ENCODE data around the gene ZNF578. TPM values are rescaled to one million over a fixed set of nuclear protein-coding genes. Genes with fewer than 3 reads are reported as not detected.
"Not testable (repeated sequence)": the region's sequence is repeated elsewhere in the genome, so short reads cannot be mapped to it uniquely, and the experiment has no call there.

Gene ZNF578
- polyA plus RNA-seq, 12 donors, result 2.3 to 5.4 (median 3.1) TPM; not detected in 2

DNA sequence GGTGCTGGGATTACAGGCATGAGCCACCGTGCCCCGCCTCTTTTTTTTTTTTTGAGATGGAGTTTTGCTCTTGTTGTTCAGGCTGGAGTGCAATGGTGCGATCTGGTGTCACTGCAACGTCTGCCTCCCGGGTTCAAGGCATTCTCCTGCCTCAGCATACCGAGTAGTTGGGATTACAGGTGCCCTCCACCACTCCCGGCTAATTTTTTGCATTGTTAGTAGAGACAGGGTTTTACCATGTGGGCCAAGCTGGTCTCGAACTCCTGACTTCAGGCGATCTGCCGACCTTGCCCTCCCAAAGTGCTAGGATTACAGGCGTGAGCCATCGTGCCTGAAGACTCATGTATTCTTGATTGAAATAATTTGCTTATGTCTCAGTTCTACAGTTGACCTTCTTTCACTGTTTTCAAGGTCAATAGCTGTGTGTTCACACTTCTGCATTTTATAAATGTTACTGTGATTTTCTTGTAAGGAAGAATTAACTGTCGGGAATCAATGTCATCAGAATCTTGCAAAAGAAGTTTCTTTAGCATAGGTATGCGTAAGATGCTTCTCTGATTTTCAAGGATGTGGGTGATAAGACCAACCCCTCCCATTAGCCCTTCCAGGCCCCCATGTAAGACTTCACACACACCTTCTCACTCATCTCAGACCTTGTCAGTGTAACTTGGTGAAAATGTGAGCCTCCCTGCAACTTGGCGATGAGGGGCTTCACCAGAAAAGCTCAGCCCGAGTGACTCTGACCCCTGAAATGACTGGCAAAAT is 104.1 kb downstream of the ZNF578 start:
- no peak for DNase-seq

DNA sequence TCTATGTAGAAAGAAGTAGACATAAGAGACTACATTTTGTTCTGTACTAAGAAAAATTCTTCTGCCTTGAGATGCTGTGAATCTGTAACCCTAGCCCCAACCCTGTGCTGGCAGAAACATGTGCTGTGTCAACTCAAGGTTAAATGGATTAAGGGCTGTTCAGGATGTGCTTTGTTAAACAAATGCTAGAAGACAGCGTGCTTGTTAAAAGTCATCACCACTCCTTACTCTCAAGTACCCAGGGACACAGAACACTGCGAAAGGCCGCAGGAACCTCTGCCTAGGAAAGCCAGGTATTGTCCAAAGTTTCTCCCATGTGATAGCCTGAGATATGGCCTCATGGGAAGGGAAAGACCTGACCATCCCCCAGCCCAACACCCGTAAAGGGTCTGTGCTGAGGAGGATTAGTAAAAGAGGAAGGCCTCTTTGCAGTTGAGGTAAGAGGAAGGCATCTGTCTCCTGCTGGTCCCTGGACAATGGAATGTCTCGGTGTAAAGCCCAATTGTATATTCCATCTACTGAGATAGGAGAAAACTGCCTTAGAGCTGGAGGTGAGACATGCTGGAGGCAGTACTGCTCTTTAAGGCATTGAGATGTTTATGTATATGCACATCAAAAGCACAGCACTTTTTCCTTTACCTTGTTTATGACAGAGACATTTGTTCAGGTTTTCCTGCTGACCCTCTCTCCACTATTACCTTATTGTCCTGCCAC is 105.5 kb downstream of the ZNF578 start:
- DNase-seq, result not testable (repeated sequence)

- not testable (repeated sequence) for DNase-seq
Observed at GRCh38 chr19:52561611-52562010, 108.3 kb downstream of the ZNF578 start.

Other genes starting within 250 kb of the ZNF578 start
- 10 to 100 TPM in 11 of 12 donors, not detected in 1; 11.6 to 20.0 (median 13.7) TPM for gene ZNF766, start 184.0 kb upstream of the ZNF578 start, polyA plus RNA-seq (ENCODE audit: insufficient read length in 12 of 12)
- gene ZNF480, start 156.4 kb upstream of the ZNF578 start, polyA plus RNA-seq (ENCODE audit: insufficient read length in 12 of 12), result 10 to 100 TPM in 6 of 12 donors, 1 to 10 TPM in 5, not detected in 1; 9.1 to 15.8 (median 10.1) TPM
- gene ZNF610, start 117.3 kb upstream of the ZNF578 start, polyA plus RNA-seq (ENCODE audit: insufficient read length in 12 of 12), result 1 to 10 TPM in 10 of 12 donors, not detected in 2; 3.9 to 8.8 (median 5.3) TPM
- 10 to 100 TPM in 10 of 12 donors, 1 to 10 TPM in 1, not detected in 1; 9.0 to 20.2 (median 15.7) TPM for gene ZNF880, start 83.6 kb upstream of the ZNF578 start, polyA plus RNA-seq (ENCODE audit: insufficient read length in 12 of 12)
- gene ZNF528, start 55.7 kb upstream of the ZNF578 start, polyA plus RNA-seq (ENCODE audit: insufficient read length in 12 of 12), result 10 to 100 TPM in 11 of 12 donors, not detected in 1; 14.7 to 38.1 (median 22.6) TPM
- 1 to 10 TPM in 2 of 12 donors, under 1 TPM in 8, not detected in 2; 0.47 to 1.9 (median 0.76) TPM for gene ZNF534, start 24.4 kb upstream of the ZNF578 start, polyA plus RNA-seq (ENCODE audit: insufficient read length in 12 of 12)
- gene ZNF808, start 74.1 kb downstream of the ZNF578 start, polyA plus RNA-seq (ENCODE audit: insufficient read length in 12 of 12), result 10 to 100 TPM in 4 of 12 donors, 1 to 10 TPM in 7, not detected in 1; 5.4 to 34.3 (median 8.7) TPM
- gene ZNF701, start 116.7 kb downstream of the ZNF578 start, polyA plus RNA-seq (ENCODE audit: insufficient read length in 12 of 12), result 10 to 100 TPM in 5 of 12 donors, 1 to 10 TPM in 6, not detected in 1; 7.7 to 15.9 (median 9.4) TPM
- 100 to 1,000 TPM in 1 of 12 donors, 10 to 100 TPM in 10, not detected in 1; 26.8 to 107 (median 43.4) TPM for gene ZNF83, start 184.8 kb downstream of the ZNF578 start, polyA plus RNA-seq (ENCODE audit: insufficient read length in 12 of 12)